Activated naive CD4-positive, alpha-beta T cell (primary cell): ENCODE results near the gene CSTF3.
"Not testable (repeated sequence)": the region's sequence is repeated elsewhere in the genome, so short reads cannot be mapped to it uniquely, and the experiment has no call there.

ENCODE experiments used
- DNase-seq, 4 experiments: peaks; one replicate each; lab custom pipeline; 2025; lab: John Stamatoyannopoulos, UW

The CSTF3 gene

GRCh38 chr11:33161120-33162005 is at the start of gene CSTF3:
CSTF3 (minus strand) TSS chr11:33161480; CDS start chr11:33161325, 155 bp downstream.
- DNase-seq, result peak; percentile 85 to 92 (median 88)

DNA sequence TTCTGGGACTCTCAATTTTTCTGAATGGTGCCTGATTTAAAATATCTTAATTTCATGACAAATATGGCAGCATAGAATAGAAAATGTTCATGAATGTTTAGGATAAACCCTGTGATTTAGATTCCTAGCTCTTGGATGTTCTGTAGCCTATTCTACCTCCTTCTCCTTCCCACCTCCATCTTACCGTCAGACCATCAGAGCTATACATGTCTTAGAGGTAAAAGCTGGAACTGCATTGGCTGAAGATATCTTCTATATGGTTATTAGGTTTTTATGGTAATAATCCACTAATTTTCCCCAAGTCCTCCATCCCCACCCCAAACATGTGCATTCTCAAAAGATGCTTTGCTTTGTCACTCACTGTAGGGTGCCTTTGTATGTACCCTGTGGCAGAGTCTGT is 46.9 kb upstream of the CSTF3 start:
- no peak for DNase-seq

GRCh38 chr11:33207408-33207985 is 46.2 kb upstream of the CSTF3 start:
- no peak for DNase-seq

DNA sequence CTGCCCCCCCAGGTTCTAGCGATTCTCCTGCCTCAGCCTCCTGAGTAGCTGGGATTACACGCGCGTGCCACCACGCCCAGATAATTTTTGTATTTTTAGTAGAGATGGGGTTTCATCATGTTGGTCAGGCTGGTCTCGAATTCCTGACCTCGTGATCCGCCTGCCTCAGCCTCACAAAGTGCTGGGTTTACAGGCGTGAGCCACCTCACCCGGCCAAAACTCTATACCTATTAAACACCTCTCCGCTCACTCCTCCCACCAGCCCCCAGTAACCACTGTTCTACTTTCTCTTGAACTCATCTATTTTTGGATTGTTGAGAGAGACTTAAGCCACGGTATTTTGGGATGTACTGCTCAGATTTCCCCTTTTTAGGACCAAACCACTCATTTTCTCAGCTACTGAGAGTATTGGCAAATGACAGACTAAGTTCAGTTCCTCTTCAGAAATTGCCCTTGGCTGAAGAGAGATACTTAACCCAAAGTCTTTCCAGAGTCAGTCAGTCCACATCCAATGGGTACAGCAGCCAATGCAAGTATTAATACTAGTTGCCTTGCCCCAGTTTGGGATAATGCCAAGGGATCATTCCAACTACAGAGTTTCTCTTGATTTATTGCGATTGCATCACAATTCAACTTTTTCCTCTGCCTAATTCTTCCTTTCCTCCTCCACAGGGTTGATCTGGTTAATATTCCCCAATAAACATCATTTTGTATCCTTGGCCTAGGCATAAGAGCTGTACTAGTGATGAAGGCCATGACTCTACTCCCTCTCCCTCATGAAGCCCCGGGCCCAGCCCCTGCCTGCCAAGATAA is 36.8 kb upstream of the CSTF3 start:
- DNase-seq, result no peak

- DNase-seq, result no peak
Measured at GRCh38 chr11:33195462-33196173, 34.3 kb upstream of the CSTF3 start.

DNA sequence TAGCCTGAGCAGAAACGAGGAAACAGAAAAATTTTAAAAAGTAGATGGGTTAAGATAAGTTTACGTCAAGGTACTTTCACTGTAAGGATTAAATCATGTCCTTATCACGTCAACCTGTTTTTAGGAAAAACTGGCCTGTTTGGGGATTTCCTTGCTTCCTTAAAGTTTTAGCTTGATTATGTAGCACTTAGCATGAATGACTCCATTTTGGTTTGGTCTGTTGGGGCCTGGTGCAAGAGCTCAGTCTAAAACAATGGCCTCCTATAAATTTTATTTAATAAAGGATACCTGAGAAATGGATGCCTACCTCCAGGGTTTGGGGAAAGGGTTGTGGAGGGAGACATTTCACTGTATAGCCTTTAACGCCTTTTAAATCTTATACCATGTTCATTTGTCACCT is 33.2 kb upstream of the CSTF3 start:
- no peak for DNase-seq

GRCh38 chr11:33191467-33191866 is 30.2 kb upstream of the CSTF3 start:
- no peak for DNase-seq

DNA sequence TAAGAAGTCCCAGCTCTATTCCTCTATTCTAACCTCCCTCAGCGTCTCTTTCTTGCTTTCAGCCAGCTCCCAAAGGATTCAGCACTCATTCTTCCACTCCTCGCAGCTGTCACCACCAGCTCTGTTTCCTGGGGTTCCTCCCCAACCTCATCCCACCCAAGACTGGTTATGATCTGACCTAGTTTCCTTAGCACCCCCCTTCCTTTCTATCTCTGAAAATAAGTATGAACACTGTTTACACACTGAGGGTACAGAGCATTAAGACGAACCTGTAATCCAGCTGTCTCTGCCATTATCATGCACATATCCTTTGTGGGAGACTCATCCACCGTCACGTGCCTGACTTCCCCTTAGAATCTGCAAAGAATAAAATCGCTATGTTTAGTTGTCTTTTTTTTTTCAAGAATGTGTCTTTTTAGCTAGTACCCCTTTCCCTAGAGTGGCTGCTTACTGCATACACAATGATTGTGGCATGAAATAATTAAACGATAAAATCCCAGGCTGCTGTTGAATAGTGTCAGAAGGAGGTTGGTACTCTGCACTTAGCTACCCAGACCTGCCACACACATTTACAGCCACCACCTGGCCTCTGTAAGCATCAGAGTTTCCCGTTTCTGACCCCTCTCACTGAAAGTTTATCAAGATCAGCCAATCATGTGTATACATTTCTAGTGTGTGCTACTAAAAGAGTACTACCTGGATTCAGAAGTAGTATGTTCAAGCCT is 26.9 kb upstream of the CSTF3 start:
- no peak for DNase-seq

DNA sequence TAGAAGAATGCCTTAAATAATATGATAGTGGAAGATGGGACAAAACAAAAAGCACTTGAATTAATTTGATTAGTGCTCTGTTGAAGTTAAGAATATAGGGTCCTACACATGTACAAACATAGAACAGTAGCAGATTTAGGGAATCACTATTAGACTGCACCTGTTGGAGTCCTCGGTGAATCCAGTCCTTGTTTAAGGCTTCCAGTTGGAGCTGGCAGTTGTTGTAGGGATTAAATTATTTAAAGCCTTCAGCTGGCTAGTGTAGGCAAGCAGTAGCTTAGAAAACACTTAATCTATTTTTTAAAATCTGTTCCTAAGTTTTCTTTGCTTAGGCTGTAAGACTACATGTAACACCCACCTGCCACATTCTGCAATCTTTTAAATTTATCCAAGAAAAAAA is 24.5 kb upstream of the CSTF3 start:
- no peak for DNase-seq

GRCh38 chr11:33182246-33182878 is 21.1 kb upstream of the CSTF3 start:
- no peak for DNase-seq

DNA sequence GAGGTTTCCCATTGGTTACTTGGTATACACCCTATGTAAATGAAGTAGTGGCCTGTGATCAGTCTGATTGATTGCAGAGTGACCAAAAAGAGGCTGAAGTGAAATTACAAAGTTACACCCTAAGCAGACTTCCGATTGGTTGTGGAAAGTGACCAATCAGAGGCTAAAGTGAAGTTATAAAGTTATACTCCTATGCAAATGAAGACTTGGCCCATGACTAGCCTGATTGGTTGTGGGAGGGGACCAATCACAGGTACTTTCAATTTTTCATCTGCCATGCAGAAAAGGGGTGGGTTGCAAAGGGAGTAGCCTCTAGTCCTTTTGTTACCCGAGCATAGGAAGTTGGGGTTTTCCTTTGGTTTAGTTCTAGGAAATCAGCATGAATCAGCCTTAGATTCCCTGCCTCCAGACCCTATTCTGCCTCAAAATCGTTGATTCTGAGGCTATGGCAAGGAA is 18.1 kb upstream of the CSTF3 start:
- DNase-seq, result no peak

DNA sequence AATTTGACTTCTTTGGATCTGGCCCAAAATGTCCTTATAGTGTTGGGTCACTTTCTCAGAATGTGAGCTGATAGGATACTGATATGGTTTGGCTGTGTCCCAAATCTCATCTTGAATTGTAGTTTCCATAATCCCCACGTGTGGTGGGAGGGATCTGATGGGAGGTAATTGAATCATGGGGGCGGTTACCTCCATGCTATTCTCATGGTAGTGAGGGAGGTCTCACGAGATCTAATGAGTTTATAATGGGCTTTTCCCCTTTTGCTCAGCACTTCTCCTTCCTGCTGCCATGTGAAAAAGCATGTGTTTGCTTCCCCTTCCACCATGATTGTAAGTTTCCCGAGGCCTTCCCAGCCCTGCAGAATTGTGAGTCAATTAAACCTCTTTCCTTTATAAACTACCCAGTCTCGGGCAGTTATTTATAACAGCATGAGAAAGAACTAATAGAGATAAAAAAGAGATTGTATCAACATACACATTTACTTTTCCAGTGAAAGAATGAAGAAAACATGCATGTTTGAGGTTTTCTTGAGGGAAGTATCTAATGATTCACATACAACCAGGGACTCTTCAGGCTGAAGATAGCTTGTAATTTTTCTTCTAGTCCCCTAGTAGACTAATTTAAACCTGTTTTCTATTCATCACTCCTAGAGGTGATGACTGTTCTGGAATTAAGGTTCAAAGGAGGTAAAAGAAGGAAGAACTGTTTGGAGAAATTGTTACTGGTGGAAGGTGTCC is 17.3 kb upstream of the CSTF3 start:
- no peak for DNase-seq

- no peak for DNase-seq
Measured at GRCh38 chr11:33177676-33178336, 16.5 kb upstream of the CSTF3 start.

- DNase-seq, result not testable (repeated sequence)
Measured at GRCh38 chr11:33176760-33177159, 15.5 kb upstream of the CSTF3 start.

- DNase-seq, result no peak
Measured at GRCh38 chr11:33172996-33173395, 11.7 kb upstream of the CSTF3 start.

DNA sequence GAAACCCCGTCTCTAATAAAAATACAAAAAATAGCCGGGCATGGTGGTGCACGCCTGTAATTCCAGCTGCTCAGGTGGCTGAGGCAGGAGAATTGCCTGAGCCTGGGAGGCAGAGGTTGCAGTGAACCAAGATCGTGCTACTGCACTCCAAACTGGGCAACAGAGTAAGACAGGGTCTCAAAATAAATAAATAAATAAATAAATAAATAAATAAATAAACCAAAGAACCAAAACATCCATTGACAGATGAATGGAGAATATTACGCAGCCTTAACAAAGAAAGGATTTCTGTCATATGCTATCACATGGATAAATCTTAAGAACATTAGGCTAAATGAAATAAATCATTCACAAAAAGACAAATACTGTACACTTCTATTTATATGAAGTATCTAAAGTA is 11.1 kb upstream of the CSTF3 start:
- DNase-seq, result no peak

- no peak for DNase-seq
Measured at GRCh38 chr11:33171251-33171650, 10.0 kb upstream of the CSTF3 start.

DNA sequence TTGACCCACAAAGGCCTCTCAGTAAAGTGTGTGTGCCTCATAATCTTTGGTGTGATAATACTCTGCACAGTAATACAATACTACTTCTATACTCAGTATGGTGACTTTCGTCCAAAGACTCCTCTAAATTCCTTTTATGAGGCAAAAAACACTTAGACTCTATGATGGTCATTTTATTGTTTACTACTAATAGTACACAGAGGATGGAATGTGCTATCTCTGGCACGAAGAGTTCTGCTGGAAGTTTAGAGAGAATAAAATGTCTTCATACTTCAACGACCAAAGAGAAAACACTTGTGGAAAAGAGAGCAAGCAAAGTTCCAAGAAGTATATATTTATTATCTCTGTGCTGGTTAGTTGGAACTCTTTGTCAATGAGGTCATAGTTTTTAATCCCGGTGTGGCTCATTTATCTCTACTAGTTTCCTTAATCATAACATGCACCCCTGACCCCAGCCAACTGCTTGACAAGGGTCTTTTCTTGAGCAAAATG is 7.5 kb upstream of the CSTF3 start:
- DNase-seq, result no peak

GRCh38 chr11:33162831-33163230 is 1.6 kb upstream of the CSTF3 start:
- DNase-seq, result no peak
